ENCODE data around the gene SDK1. TPM values are rescaled to one million over a fixed set of nuclear protein-coding genes. Genes with fewer than 3 reads are reported as not detected.

The SDK1 gene
- total and polyA plus RNA-seq, 8 donors: 1.6 to 11.2 (median 6.6) TPM

GRCh38 chr7:3280946-3281656 lies 20.0 kb upstream of the SDK1 start:
- 76 to 85% (median 80%) methylated on average over 10 of the region's 10 CpGs for WGBS, 5 donors
- Histone ChIP-seq H3K4me1 (peaks cover 0 to 14% (median 0%) of the 10 kb centered on the region in 4 donors), H3K27me3 (no peaks in the 10 kb centered on the region), H3K27ac (peak overlapping the region in 3 of 5 donors; percentile 17 to 63 (median 54)), H3K4me3 (no peak overlapping the region), H3K9me3 (no peaks in the 10 kb centered on the region), H3K36me3 (no peaks in the 10 kb centered on the region)
- DNase-seq: no peak
- intact Hi-C loops (cut with DNase I; ENCODE audit: low total_unique reads): no loop called here
- TF ChIP-seq CTCF (IDR thresholded peaks at IDR 0.05) (no peak), POLR2A (IDR thresholded peaks at IDR 0.05) (no peak), EP300 (IDR thresholded peaks at IDR 0.05) (no peak), POLR2AphosphoS5 (IDR thresholded peaks at IDR 0.05) (no peak)

- no peaks in the 10 kb centered on the region for H3K9me3 ChIP-seq
- 63 to 88% (median 69%) methylated on average over 7 of the region's 7 CpGs for WGBS, 5 donors
- H3K4me3 ChIP-seq: no peak overlapping the region
- intact Hi-C loops (cut with DNase I; ENCODE audit: low total_unique reads): no loop called here
- peaks cover 0 to 14% (median 0%) of the 10 kb centered on the region in 4 donors for H3K4me1 ChIP-seq
- peak in 1 of 2 donors; percentile 54 for DNase-seq
- H3K27ac ChIP-seq: peak overlapping the region in 2 of 5 donors; percentile 54 to 63
- H3K27me3 ChIP-seq: no peaks in the 10 kb centered on the region
- no peaks in the 10 kb centered on the region for H3K36me3 ChIP-seq
- TF ChIP-seq POLR2AphosphoS5 (IDR thresholded peaks at IDR 0.05) (peak in 1 of 3 donors; percentile 59), CTCF (IDR thresholded peaks at IDR 0.05) (no peak), EP300 (IDR thresholded peaks at IDR 0.05) (peak; percentile 56), POLR2A (IDR thresholded peaks at IDR 0.05) (no peak)
These were observed 18.6 kb upstream of the SDK1 start for GRCh38 chr7:3282457-3282856.

GRCh38 chr7:3283130-3283704 lies 17.8 kb upstream of the SDK1 start:
- H3K27ac ChIP-seq: peak overlapping the region in 2 of 5 donors; percentile 42 to 47
- no peaks in the 10 kb centered on the region for H3K27me3 ChIP-seq
- 71 to 78% (median 75%) methylated on average over 5 of the region's 5 CpGs for WGBS, 5 donors
- no peaks in the 10 kb centered on the region for H3K36me3 ChIP-seq
- TF ChIP-seq EP300 (IDR thresholded peaks at IDR 0.05): no peak
- TF ChIP-seq POLR2AphosphoS5 (IDR thresholded peaks at IDR 0.05): no peak
- no peak for TF ChIP-seq POLR2A (IDR thresholded peaks at IDR 0.05)
- no peak for TF ChIP-seq CTCF (IDR thresholded peaks at IDR 0.05)
- intact Hi-C loops (cut with DNase I; ENCODE audit: low total_unique reads): no loop called here
- H3K4me1 ChIP-seq: peaks cover 0 to 14% (median 0%) of the 10 kb centered on the region in 4 donors
- no peak for DNase-seq
- H3K4me3 ChIP-seq: no peak overlapping the region
- no peaks in the 10 kb centered on the region for H3K9me3 ChIP-seq

GRCh38 chr7:3285652-3286051 lies 15.4 kb upstream of the SDK1 start:
- 77 to 85% (median 81%) methylated on average over 10 of the region's 10 CpGs for WGBS, 5 donors
- TF ChIP-seq POLR2A (IDR thresholded peaks at IDR 0.05): no peak
- TF ChIP-seq CTCF (IDR thresholded peaks at IDR 0.05): no peak
- no peak for TF ChIP-seq POLR2AphosphoS5 (IDR thresholded peaks at IDR 0.05)
- no peak for TF ChIP-seq EP300 (IDR thresholded peaks at IDR 0.05)

More at GRCh38 chr7:3285652-3286051, 15.4 kb upstream of the SDK1 start:
- Histone ChIP-seq H3K27me3 (no peaks in the 10 kb centered on the region), H3K36me3 (no peaks in the 10 kb centered on the region), H3K4me1 (peaks cover 0 to 14% (median 0%) of the 10 kb centered on the region in 4 donors), H3K4me3 (no peak overlapping the region), H3K27ac (peak overlapping the region in 1 of 5 donors; percentile 24), H3K9me3 (peaks cover 0 to 7% (median 3%) of the 10 kb centered on the region in 4 donors)
- DNase-seq: no peak
- intact Hi-C loops (cut with DNase I; ENCODE audit: low total_unique reads): no loop called here
